HG03064 (cell line): ENCODE data around the gene DNAJC8.

ENCODE experiments used
- ATAC-seq: cut with Tn5 transposase; IDR thresholded peaks from one replicate; pipeline ENCODE4 v1.9.1; 2021; ENCODE audit warnings: low read depth; ENCODE audit not compliant: unreplicated experiment

DNAJC8 gene

GRCh38 chr1:28173980-28174297 is 58.9 kb downstream of the DNAJC8 start:
- ATAC-seq = no peak

GRCh38 chr1:28173151-28173979 is 59.5 kb downstream of the DNAJC8 start:
- ATAC-seq = no peak

GRCh38 chr1:28172713-28173150 is 60.1 kb downstream of the DNAJC8 start:
- peak; percentile 38 for ATAC-seq

GRCh38 chr1:28171246-28171645 is 61.6 kb downstream of the DNAJC8 start:
- ATAC-seq = no peak

GRCh38 chr1:28170001-28170596 is 62.7 kb downstream of the DNAJC8 start:
- no peak for ATAC-seq

- no peak for ATAC-seq
Observed at GRCh38 chr1:28163496-28164161, 69.2 kb downstream of the DNAJC8 start.

- ATAC-seq = no peak
Observed at GRCh38 chr1:28162151-28162550, 70.7 kb downstream of the DNAJC8 start.

- ATAC-seq = no peak
Observed at GRCh38 chr1:28161751-28162150, 71.1 kb downstream of the DNAJC8 start.

GRCh38 chr1:28160782-28161266 is 72.0 kb downstream of the DNAJC8 start:
- ATAC-seq = no peak

- no peak for ATAC-seq
Observed at GRCh38 chr1:28159680-28160079, 73.1 kb downstream of the DNAJC8 start.

- no peak for ATAC-seq
Observed at GRCh38 chr1:28159243-28159642, 73.6 kb downstream of the DNAJC8 start.

- ATAC-seq = no peak
Observed at GRCh38 chr1:28157894-28158293, 74.9 kb downstream of the DNAJC8 start.

- no peak for ATAC-seq
Observed at GRCh38 chr1:28156821-28157220, 76.0 kb downstream of the DNAJC8 start.

GRCh38 chr1:28155628-28156027 is 77.2 kb downstream of the DNAJC8 start:
- ATAC-seq = no peak

GRCh38 chr1:28154078-28154594 is 78.7 kb downstream of the DNAJC8 start:
- ATAC-seq = no peak
